Measurements from ENCODE around the gene C13orf46.

The C13orf46 gene

DNA sequence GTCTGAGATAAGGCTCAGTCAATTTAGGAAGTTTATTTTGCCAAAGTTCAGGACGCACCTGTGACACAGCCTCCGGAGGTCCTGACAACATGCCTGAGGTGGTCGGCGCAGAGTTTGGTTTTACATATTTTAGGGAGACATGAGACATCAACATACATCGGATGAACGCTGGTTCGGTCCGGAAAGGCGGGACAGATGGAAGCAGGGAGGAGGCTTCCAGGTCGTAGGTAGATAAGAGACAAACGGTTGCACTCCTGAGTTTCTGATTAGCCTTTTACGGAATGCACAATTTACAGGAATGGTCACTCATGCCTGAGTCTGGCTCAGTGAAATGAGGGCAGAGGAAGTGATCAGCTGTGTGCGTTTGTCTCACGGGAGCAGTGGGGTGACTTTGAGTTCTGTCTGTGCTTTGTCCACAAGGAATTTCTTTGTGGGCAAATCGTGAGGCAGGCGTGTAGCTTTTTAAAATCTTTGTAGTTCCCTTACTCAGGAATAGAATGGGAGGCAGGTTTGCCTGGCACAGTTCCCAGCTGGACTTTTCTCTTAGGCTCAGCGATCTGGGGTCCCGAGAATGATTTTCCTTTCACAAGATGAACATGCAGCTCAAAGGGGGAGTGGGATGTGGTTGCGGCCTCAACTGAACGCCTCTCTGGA is 36.2 kb downstream of the C13orf46 start:
- DNase-seq = no peak

DNA sequence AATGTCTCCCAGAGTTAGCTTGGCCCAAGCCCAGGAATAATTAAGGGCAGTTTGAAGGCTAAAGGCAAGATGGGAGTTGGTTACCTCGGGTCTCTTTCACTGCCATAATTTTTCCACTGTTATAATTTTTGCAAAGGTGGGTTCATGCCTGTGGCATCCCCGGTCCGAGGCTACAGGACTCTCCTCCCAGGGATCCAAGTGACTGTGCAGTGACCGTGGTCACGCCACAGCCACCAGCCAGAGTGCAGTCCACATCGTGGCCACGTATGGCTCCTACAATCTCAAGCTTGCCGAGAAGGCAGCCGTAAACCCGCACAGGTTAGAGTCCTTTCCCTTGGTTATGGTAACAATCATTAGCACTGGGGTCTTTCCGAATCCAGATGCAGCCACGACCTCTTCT is 36.8 kb downstream of the C13orf46 start:
- no peak for DNase-seq

DNA sequence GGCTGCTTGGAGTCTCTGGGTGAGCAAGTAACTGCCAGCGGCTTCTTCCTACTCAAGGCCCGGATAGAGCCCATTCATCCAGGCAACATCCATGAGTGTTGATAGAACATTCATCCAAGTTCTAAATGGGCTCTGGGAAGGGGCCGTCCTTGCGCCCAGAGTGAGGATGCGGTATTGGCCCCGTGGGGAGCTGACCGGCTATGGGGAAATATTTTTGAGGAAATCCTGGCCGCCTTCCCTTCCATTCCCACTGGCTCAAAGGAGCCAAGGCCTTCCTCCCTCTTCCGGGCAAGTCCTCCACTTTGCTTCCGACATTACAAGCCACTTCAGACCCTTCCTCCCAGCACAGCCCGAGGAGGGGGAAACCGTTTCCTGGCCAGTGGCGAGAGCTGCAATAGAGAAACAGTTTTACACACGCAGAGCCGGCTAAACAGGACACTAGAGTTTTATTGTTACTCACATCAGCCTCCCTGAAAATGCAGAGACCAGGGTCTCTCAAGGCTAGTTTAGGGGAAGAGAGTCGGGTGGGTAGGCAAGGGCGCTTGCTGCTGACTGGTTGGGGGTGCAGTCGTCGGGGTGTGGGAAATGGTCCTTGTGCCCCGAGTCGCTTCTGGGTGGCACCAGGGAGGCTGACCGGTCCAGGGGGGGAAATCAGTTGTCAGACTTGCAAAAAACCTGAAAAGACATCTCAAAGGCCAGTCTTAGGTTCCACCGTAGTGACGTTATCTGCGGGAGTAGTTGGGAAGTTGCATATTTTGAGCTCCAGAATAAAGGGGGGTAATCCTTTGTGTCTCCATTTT is 37.5 kb downstream of the C13orf46 start:
- DNase-seq = no peak

DNA sequence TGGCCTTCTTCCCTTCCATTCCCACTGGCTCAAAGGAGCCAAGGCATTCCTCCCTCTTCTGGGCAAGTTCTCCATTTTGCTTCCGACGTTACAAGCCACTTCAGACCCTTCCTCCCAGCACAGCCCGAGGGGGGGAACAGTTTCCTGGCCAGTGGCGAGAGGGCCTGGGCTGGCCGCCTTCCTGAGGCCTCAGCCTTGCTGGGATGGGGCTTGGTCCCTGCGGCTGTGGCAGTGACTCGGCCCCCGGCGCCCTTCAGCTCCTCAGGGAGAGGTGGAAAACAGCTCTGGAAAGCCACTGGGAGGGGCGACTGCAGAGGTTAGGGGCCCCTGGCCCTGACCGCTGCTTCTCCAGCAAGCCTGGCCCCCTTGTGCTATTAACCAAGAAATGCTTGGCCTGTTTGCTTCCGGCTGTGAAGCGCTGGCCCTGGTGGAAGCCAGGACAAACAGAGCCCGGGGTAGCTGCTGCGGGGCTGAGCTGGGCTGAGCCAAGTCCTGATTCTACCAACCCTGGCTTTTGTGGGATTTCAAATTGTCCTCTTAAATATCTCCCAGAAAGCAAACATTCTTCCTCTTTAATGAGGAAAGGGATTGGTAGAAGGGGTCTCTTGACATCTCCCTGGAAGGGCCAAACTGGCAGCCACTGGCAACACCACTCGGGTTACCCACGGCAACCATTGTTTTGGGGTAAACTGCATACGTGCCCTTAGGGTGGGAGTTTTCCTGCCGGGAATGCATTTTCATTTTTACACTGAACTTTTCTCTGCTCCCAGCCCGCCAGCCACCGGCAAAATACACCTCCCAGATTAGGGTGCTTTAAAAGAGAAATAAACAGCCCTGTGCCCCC is 38.7 kb downstream of the C13orf46 start:
- peak in 1 of 5 donors; percentile 6 for DNase-seq

DNA sequence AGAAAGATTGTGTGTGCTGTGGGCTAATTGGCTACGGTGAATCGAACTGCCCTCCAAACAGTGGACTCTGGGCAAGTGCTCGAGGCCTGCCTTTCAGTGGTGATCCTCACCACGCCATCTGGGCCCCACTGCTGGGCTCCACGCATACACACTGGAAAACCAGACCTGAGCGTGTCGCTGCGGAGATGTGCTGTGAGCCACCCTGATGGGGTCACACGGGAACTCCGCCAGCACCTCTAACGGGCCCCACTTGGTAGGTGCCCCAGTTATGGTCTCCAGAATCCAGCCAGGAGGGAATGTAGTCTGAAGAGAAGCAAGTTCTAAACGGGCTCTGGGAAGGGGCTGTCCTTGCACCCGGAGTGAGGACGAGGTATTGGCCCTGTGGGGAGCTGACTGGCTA is 39.3 kb downstream of the C13orf46 start:
- DNase-seq = peak in 1 of 5 donors; percentile 2

DNA sequence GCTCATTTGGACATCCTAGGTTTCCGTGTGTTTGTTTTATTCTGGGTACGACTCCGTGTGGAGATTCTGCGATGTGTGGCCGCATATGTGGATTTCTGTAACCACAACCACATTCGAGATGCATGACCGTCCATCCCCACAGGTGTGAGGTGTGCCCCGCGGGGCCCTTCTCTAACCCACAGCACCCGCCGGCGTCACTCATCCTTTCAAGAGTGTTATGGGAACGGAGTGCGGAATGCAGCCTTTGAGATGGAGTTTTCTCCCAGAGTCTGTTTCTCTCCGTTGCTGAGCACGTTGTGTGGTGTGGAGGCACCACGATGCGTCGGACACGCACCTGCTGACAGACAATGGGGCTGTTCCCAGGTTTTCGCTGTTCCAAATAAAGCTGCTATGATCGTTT is 40.0 kb downstream of the C13orf46 start:
- no peak for DNase-seq

- no peak for DNase-seq
Observed at GRCh38 chr13:113931841-113932459, 41.9 kb downstream of the C13orf46 start.

DNA sequence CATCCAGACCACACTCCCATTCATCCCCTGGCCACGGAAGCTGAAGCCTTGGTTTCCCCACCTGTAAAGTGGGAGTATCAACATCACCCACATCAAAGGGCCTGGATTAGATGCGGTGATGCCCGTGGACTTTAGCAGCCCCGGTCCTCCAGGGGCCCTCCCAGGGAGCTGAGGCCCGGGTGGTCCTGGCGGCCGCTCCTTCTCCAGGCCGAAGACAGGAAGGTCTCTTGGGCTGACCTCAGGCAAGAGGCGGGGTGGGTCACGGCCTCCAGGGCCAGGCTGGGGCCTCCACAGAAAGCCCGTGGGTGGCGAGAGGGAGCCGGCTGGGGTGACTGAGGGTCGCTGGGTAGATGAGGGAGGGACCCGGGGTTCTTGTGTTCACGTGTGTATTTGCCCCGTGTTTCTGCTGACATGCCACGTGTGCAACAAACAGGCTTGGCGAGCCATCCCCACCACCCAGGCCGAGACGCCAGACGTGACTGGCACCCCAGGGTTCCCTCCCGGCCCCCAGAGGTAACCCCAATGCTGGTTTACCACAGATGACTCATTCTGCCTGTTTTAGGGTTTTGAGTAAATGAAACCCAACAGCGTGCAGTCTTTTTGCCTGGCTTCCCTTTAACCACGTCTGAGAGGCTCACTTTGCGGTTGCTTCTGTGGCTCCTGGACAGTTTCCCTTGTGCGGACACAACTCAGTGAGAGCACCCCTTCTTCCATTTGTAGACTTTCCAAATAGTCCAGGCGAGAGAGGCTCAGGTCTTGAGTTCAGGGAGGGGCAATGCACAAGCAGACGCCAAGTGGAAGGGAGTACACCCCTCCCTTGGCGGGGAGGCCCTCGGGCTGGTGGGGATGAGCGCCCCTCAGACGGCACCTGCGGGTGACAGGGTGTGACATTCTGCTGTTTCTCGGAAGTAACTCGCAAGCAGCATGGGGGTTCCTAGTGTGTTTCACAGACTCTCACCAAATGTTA is 42.9 kb downstream of the C13orf46 start:
- peak in 2 of 5 donors; percentile 27 to 34 for DNase-seq

GRCh38 chr13:113929628-113930615 is 44.0 kb downstream of the C13orf46 start:
- no peak for DNase-seq

DNA sequence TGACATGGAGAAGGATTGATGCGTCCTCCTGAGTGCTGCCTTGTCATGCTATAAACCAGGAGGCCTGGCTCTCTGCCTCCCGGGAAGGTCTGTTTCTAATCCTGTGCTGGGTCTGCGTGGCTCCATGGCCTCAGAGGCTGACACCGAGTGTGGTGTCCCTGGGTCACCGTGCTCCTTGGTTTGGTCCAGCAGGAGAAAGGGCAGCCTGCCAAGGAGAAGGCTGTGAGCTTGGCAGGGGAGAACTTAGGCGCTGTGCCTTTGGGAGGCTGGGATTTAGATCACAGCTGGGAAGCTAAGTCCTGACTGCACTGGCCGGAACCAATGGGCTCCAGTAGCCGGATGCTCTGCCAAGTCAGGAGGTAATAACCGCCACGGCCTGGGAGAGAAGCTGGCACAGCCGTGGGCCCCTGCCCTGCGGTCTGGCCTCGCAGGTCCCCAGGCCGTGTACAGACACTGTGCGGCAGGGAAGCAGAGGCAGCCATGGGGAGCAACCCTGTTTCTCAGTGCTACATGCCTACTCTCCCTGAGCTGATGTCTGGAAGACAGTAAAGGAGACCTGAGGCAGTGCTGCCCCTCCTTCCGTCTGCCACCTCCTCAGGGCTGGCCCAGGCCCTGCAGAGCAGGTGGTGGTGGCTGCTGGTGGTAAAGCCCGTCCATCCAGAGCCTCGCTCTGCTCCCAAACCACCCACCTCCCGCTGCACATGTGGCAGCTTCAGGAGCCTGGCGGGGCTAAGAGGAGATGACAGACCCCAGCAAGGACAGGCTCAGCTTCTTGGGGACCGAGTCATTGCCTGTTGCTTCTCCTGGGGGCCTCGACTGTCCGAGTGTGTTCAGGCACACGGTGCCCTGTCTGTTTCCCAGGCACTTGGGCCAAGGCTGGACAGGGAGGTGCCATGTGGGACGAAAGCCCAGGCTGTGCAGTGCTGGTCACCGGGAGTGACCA is 44.9 kb downstream of the C13orf46 start:
- no peak for DNase-seq

- DNase-seq = no peak
Observed at GRCh38 chr13:113927661-113928581, 46.0 kb downstream of the C13orf46 start.

- DNase-seq = no peak
Observed at GRCh38 chr13:113926951-113927660, 46.8 kb downstream of the C13orf46 start.

DNA sequence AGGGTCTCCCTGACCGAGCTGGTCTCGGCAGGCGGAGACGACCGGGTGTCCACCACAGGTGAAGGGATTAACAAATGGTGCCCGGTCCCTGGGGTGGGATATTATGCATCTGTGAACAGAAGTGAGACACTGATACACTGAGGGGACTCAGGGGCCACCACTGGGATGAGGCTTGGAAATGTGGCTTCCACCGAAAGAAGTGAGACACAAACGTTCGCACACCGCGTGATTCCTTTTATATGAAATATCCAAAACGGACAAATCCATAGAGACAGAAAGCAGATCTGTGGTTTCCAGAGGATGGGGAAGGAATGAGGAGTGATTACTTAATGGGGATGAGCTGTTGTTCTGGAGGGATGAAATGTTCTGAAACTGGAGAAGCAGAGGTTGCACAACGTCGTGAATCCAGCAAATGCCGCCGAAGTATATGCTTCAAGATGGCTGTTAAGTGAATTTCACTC is 47.5 kb downstream of the C13orf46 start:
- DNase-seq = no peak

- no peak for DNase-seq
Observed at GRCh38 chr13:113924184-113924901, 49.5 kb downstream of the C13orf46 start.

DNA sequence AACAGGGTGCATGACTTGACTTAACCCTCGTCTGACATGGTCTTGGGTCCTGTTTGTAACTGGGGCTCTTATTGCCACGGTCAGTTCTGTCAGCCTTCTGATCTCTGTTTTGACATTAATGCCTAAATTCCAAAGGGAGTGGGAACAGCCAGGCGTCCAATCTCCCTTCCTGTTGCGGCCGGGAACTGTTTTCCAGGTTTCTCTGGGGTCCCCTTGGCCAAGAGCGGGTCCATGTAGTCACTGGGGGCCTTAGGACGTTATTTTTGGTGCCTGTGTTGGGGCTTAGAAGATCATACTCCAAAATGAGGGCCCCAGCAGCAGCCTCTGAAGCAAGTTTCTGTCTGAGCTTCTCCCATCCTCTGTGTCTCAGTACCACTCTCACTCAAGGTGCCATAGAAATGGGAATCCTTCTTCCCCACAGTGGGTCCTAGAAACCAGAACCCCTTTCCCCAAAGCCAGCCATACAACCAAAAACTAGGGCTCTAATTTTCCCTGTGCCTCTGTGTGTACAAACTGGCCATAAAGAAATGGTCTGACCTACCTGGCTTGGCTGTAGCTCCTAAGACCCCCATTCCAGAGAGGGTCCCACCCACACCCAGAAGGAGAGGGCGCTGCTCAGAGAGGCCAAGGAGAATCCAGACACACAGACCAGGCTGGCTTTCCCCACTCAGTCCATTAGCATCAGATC is 50.4 kb downstream of the C13orf46 start:
- DNase-seq = no peak

Data from T-helper 1 cell (primary cell).